H1 (cell line): Measurements from ENCODE around the gene APOA1. TPM values are rescaled to one million over a fixed set of nuclear protein-coding genes. Genes with fewer than 3 reads are reported as not detected.

Source experiments
- BACH1 ChIP-seq: IDR thresholded peaks from 2 replicates; pipeline ENCODE4 v1.6.1; 2012; ENCODE audit warnings: low read length, improper control_type of control experiment
- SP4 ChIP-seq: IDR thresholded peaks from 2 replicates; pipeline ENCODE4 v1.6.1; 2012; ENCODE audit warnings: low read length, inconsistent platforms
- TCF12 ChIP-seq: IDR thresholded peaks from 2 replicates; pipeline ENCODE4 v1.6.1; 2011; ENCODE audit warnings: low read depth, mild to moderate bottlenecking, low read length
- YY1 ChIP-seq: IDR thresholded peaks from 2 replicates; pipeline ENCODE4 v1.6.1; 2011; ENCODE audit warnings: low read depth, mild to moderate bottlenecking, low read length
- polyA plus RNA-seq, 7 experiments: library from polyadenylated mRNA; depleted of rRNA in 3 of 7; stranded (reverse) in 5 of 7; unstranded in 2 of 7; fragments of >200 nt in 5 of 7; fragments of 200-250 nt in 2 of 7; gene quantifications; 1 replicate in 5 of 7; 2 replicates in 1 of 7; 4 replicates in 1 of 7; pipeline versions ENCODE4 v1.2.1 to v1.2.3, GENCODE V29; 2011 to 2013; ENCODE audit warnings: missing spikeins in 2 of 7, mixed read lengths in 2 of 7
- total RNA-seq: library from RNA; stranded (reverse); fragmentation: NEBNext Ultra II Directional; extraction: Animal tissue kit (Norgen Biotek cat#: 25700); gene quantifications from 2 replicates; pipeline ENCODE4 v1.2.1, GENCODE V29; 2021
- TF ChIP-seq, protein P1 (sequence below): fragments of 300-600 bp; sonication (generic); IDR thresholded peaks from 2 replicates; pipeline ENCODE4 v1.7.1; 2012; ENCODE audit warnings: low read length, moderate library complexity, mild to moderate bottlenecking, inconsistent platforms; ENCODE audit not compliant: insufficient replicate concordance
- TF ChIP-seq, protein P2 (sequence below): IDR thresholded peaks from 2 replicates; pipeline ENCODE4 v1.6.1; 2012; ENCODE audit warnings: low read length, inconsistent platforms
- TF ChIP-seq, protein P3 (sequence below), 3 experiments: IDR thresholded peaks; 1 replicate in 2 of 3; 2 replicates in 1 of 3; pipeline versions ENCODE4 v1.5.1 to v1.6.1; 2011; ENCODE audit warnings: low read length in 3 of 3, mild to moderate bottlenecking in 3 of 3, inconsistent platforms in 2 of 3, low read depth in 1 of 3, moderate library complexity in 1 of 3; ENCODE audit not compliant: insufficient read depth in 1 of 3; ENCODE audit errors: control extremely low read depth in 1 of 3

APOA1 gene
- total and polyA plus RNA-seq, 2 of the 8 experiments (the other 6 are each of a cell fraction or from before 2014, with no cell fraction given) = 0.80 TPM; not detected in 1

DNA sequence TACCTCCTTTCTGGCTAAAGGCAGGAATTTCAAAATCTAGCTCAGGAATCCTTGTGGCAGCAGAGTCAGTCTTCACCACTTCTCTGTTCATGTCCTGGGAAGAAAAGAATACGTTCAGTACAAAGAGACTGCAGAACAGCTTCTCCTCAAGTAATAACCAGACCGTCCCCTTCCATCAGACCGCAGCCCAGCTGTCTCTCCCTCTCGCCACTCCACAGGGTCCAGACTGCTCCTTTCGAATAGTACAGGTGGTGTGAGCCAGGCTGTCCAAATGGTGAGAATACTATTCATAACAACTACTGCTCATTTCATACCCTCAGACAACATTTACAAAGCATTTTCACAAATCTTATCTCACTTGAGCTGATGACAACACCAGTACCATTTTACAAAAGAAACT is 50.5 kb downstream of the APOA1 start (continued):
- TF ChIP-seq, protein P1, sequence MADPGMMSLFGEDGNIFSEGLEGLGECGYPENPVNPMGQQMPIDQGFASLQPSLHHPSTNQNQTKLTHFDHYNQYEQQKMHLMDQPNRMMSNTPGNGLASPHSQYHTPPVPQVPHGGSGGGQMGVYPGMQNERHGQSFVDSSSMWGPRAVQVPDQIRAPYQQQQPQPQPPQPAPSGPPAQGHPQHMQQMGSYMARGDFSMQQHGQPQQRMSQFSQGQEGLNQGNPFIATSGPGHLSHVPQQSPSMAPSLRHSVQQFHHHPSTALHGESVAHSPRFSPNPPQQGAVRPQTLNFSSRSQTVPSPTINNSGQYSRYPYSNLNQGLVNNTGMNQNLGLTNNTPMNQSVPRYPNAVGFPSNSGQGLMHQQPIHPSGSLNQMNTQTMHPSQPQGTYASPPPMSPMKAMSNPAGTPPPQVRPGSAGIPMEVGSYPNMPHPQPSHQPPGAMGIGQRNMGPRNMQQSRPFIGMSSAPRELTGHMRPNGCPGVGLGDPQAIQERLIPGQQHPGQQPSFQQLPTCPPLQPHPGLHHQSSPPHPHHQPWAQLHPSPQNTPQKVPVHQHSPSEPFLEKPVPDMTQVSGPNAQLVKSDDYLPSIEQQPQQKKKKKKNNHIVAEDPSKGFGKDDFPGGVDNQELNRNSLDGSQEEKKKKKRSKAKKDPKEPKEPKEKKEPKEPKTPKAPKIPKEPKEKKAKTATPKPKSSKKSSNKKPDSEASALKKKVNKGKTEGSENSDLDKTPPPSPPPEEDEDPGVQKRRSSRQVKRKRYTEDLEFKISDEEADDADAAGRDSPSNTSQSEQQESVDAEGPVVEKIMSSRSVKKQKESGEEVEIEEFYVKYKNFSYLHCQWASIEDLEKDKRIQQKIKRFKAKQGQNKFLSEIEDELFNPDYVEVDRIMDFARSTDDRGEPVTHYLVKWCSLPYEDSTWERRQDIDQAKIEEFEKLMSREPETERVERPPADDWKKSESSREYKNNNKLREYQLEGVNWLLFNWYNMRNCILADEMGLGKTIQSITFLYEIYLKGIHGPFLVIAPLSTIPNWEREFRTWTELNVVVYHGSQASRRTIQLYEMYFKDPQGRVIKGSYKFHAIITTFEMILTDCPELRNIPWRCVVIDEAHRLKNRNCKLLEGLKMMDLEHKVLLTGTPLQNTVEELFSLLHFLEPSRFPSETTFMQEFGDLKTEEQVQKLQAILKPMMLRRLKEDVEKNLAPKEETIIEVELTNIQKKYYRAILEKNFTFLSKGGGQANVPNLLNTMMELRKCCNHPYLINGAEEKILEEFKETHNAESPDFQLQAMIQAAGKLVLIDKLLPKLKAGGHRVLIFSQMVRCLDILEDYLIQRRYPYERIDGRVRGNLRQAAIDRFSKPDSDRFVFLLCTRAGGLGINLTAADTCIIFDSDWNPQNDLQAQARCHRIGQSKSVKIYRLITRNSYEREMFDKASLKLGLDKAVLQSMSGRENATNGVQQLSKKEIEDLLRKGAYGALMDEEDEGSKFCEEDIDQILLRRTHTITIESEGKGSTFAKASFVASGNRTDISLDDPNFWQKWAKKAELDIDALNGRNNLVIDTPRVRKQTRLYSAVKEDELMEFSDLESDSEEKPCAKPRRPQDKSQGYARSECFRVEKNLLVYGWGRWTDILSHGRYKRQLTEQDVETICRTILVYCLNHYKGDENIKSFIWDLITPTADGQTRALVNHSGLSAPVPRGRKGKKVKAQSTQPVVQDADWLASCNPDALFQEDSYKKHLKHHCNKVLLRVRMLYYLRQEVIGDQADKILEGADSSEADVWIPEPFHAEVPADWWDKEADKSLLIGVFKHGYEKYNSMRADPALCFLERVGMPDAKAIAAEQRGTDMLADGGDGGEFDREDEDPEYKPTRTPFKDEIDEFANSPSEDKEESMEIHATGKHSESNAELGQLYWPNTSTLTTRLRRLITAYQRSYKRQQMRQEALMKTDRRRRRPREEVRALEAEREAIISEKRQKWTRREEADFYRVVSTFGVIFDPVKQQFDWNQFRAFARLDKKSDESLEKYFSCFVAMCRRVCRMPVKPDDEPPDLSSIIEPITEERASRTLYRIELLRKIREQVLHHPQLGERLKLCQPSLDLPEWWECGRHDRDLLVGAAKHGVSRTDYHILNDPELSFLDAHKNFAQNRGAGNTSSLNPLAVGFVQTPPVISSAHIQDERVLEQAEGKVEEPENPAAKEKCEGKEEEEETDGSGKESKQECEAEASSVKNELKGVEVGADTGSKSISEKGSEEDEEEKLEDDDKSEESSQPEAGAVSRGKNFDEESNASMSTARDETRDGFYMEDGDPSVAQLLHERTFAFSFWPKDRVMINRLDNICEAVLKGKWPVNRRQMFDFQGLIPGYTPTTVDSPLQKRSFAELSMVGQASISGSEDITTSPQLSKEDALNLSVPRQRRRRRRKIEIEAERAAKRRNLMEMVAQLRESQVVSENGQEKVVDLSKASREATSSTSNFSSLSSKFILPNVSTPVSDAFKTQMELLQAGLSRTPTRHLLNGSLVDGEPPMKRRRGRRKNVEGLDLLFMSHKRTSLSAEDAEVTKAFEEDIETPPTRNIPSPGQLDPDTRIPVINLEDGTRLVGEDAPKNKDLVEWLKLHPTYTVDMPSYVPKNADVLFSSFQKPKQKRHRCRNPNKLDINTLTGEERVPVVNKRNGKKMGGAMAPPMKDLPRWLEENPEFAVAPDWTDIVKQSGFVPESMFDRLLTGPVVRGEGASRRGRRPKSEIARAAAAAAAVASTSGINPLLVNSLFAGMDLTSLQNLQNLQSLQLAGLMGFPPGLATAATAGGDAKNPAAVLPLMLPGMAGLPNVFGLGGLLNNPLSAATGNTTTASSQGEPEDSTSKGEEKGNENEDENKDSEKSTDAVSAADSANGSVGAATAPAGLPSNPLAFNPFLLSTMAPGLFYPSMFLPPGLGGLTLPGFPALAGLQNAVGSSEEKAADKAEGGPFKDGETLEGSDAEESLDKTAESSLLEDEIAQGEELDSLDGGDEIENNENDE = no peak
- TF ChIP-seq TCF12 (no peak), BACH1 (no peak), SP4 (no peak), YY1 (no peak)
- TF ChIP-seq, protein P2, sequence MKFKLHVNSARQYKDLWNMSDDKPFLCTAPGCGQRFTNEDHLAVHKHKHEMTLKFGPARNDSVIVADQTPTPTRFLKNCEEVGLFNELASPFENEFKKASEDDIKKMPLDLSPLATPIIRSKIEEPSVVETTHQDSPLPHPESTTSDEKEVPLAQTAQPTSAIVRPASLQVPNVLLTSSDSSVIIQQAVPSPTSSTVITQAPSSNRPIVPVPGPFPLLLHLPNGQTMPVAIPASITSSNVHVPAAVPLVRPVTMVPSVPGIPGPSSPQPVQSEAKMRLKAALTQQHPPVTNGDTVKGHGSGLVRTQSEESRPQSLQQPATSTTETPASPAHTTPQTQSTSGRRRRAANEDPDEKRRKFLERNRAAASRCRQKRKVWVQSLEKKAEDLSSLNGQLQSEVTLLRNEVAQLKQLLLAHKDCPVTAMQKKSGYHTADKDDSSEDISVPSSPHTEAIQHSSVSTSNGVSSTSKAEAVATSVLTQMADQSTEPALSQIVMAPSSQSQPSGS = no peak
- TF ChIP-seq, protein P3, sequence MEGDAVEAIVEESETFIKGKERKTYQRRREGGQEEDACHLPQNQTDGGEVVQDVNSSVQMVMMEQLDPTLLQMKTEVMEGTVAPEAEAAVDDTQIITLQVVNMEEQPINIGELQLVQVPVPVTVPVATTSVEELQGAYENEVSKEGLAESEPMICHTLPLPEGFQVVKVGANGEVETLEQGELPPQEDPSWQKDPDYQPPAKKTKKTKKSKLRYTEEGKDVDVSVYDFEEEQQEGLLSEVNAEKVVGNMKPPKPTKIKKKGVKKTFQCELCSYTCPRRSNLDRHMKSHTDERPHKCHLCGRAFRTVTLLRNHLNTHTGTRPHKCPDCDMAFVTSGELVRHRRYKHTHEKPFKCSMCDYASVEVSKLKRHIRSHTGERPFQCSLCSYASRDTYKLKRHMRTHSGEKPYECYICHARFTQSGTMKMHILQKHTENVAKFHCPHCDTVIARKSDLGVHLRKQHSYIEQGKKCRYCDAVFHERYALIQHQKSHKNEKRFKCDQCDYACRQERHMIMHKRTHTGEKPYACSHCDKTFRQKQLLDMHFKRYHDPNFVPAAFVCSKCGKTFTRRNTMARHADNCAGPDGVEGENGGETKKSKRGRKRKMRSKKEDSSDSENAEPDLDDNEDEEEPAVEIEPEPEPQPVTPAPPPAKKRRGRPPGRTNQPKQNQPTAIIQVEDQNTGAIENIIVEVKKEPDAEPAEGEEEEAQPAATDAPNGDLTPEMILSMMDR (IDR thresholded peaks at IDR 0.05; ENCODE audit: control extremely low read depth in 1 of 3, insufficient read depth in 1 of 3, low read depth in 1 of 3, low read length in 3 of 3) = no peak
